ENCODE data around the gene CCDC34.

The CCDC34 gene

DNA sequence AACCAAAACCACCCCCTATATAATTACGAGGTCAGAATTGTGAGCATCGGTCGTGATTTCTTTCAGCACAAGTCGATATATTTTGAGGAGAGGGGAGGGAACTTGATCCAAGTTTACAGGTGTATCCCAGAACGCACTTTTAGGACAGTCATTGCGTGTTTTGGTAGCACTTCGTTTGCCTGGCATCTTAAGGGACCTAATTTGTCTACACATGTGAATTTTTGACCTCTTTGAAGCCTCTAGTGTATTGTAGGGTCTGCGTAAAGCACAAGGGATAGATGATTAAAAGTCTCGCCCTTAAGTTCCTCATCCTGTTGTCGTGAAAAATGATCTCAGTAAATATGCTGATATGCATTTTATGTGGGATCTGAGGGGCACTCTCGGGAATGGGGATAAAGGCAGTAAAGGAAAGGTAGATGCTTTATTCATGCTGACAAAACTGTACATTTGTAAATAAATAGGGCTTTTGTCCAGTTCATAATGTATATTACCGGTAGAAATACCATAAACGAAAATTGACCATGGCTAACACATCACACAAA, 632 bp upstream of the CCDC34 start:
- Histone ChIP-seq H3K4me1 (peaks cover 24% of the 10 kb centered on the region), H3K9me3 (no peaks in the 10 kb centered on the region), H3K36me3 (replicated peaks) (peaks cover 15% of the 10 kb centered on the region), H3K4me3 (peak overlapping the region; percentile 62), H3K27me3 (ENCODE audit: low read depth) (no peaks in the 10 kb centered on the region)
- in situ Hi-C loops (cut with MboI; ENCODE audit: low sequenced_read_pairs), result loop anchor here (25.0 kb wide), 1 partner anchor 99 kb away; the partner anchor contains the start of gene LGR4
- no peak for DNase-seq (ENCODE audit: low spot score in 2 of 2)

DNA sequence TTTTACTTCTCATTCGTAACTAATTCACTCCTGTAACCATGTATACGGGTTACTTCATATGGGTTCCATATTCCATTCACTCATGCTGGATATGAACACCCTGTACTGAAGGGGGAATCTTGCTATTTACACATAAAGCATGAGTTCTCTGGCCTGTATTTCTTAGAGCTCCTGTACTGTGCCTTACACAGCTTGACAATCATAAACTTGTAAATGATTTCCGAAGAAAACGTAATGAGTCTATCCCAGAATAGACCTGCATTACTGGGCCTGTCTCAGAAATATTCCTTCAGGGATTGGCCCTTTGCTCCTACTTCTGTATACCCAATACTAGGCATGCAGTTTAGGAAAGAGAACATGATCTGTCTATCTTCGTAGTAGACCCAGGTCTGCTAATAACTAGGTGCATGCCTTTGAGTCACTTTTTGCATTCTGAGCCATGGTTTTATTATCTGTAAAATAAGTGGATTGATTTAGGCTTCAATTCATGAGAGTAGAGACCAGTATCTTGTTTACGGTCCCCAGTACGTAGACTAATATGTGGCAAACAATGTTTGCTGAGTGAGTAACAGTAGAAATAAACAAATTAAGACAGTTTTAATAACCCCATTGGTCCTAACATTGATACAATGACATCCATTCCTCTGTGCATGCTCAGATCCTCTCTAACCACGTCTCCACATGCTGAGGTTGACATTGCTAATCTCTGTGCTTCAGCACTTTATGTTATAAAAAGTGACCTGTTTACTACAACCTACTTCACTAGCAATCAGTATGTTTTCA, 1.2 kb downstream of the CCDC34 start:
- H3K4me1 ChIP-seq, result peaks cover 36% of the 10 kb centered on the region
- H3K27me3 ChIP-seq (ENCODE audit: low read depth), result no peaks in the 10 kb centered on the region
- in situ Hi-C loops (cut with MboI; ENCODE audit: low sequenced_read_pairs), result loop anchor here (25.0 kb wide), 1 partner anchor 100 kb away; the partner anchor contains the start of gene LGR4
- H3K9me3 ChIP-seq, result no peaks in the 10 kb centered on the region
- H3K36me3 ChIP-seq (replicated peaks), result peaks cover 2% of the 10 kb centered on the region; the same call in 1 of the 2 replicates
- DNase-seq (ENCODE audit: low spot score in 2 of 2), result no peak
- peak overlapping the region; percentile 62 for H3K4me3 ChIP-seq

DNA sequence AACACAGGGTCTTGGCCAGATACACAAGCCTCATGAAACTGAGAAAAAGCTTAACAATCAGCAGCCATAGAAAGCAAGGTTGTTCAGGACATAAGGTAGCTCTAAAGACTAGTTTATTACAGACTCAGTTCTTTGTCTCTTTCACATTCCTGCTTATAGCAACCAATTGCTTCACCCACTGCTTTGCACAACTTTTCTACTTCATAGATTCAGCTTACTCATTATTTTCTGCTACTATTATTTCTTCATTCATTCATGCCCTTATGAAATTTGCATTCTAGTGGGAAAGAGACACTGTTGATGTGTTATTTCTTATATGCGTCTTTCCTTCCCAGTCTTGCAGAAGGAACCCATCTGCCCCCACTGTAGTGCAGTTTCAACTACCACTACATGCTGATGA, 4.7 kb downstream of the CCDC34 start:
- Histone ChIP-seq H3K4me3 (no peak overlapping the region), H3K9me3 (no peaks in the 10 kb centered on the region), H3K4me1 (peaks cover 30% of the 10 kb centered on the region), H3K27me3 (ENCODE audit: low read depth) (no peaks in the 10 kb centered on the region), H3K36me3 (replicated peaks) (no peaks in the 10 kb centered on the region; the same call in 1 of the 2 replicates)
- in situ Hi-C loops (cut with MboI; ENCODE audit: low sequenced_read_pairs), result loop anchor here (25.0 kb wide), 1 partner anchor 104 kb away; the partner anchor contains the start of gene LGR4
- no peak for DNase-seq (ENCODE audit: low spot score in 2 of 2)

DNA sequence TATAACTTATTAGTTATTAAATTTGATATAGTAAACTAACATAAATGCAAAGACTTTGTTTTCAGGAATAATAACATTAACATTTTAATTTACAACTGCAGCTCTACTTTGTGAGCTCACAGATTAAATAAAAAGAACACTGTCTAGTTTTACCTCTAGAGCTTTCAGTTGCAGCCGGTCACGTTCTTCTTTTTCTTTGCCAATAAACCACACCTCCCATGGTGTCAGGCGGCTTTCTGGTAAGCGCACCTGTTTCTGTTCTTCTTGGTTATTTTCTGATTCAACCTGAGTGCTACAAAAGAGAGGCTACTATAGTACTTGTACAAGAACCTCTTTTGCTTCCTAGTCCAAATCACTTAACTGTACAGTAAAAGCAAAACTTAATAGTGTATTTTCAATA, 5.8 kb downstream of the CCDC34 start:
- H3K27me3 ChIP-seq (ENCODE audit: low read depth), result no peaks in the 10 kb centered on the region
- H3K4me3 ChIP-seq, result no peak overlapping the region
- in situ Hi-C loops (cut with MboI; ENCODE audit: low sequenced_read_pairs), result loop anchor here (25.0 kb wide), 1 partner anchor 105 kb away; the partner anchor contains the start of gene LGR4
- H3K4me1 ChIP-seq, result peaks cover 30% of the 10 kb centered on the region
- no peaks in the 10 kb centered on the region for H3K9me3 ChIP-seq
- H3K36me3 ChIP-seq (replicated peaks), result no peaks in the 10 kb centered on the region; the same call in 1 of the 2 replicates
- no peak for DNase-seq (ENCODE audit: low spot score in 2 of 2)

DNA sequence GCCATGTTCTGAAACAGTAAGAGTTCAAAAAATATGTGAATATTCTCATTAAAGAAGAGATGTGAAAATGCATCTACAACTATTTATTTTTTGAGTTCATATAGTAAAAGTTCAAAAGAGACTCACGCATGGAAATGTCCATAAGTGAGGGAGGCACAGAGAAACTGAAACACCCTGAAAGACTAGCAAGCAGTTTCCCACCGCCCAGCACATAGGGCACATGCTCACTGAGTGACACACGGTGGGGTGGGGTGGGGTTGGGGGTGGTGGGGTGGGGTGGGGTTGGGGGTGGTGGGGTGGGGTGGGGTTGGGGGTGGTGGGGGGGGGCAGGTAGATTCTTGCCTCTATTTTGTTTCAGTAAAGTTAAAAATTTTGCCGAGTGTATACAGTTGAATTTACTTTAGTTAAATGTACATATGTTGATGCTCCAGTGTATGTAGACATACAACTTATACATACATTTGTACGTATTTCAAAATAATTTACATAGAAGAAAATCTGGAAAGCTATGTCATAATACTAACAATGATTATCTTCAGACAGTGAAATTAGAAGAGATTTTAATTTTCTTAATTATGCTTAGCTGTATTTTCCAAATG, 6.3 kb downstream of the CCDC34 start:
- in situ Hi-C loops (cut with MboI; ENCODE audit: low sequenced_read_pairs), result loop anchor here (25.0 kb wide), 1 partner anchor 106 kb away; the partner anchor contains the start of gene LGR4
- no peak overlapping the region for H3K4me3 ChIP-seq
- DNase-seq (ENCODE audit: low spot score in 2 of 2), result no peak
- H3K4me1 ChIP-seq, result peaks cover 27% of the 10 kb centered on the region
- H3K27me3 ChIP-seq (ENCODE audit: low read depth), result no peaks in the 10 kb centered on the region
- H3K9me3 ChIP-seq, result no peaks in the 10 kb centered on the region
- no peaks in the 10 kb centered on the region; the same call in 1 of the 2 replicates for H3K36me3 ChIP-seq (replicated peaks)

DNA sequence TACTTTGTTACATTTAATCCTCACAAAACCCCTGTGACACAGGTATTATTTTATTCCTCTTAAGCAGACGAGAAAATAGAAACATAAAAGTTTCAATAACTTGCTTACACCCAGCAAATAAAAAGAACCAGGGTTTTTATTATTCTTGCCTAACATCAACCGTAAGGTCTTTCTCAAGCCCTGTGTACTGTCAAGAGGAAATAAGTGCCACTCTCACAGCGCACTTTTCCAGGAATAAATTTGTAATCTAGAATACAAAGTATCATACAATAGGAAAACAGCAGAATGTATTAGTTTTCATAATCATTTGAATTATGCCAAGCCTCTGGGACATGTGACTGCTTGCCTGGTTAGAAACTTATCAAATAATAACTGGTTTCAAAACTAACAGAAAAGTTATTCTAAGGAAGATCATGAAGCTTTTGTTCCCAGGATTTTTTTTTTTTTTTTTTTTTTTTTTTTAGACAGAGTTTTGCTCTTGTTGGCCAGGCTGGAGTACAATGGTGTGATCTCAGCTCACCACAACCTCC, 7.4 kb downstream of the CCDC34 start:
- no peak for DNase-seq (ENCODE audit: low spot score in 2 of 2)
- no peaks in the 10 kb centered on the region; the same call in 1 of the 2 replicates for H3K36me3 ChIP-seq (replicated peaks)
- no peaks in the 10 kb centered on the region for H3K27me3 ChIP-seq (ENCODE audit: low read depth)
- H3K4me3 ChIP-seq, result no peak overlapping the region
- in situ Hi-C loops (cut with MboI; ENCODE audit: low sequenced_read_pairs), result loop anchor here (25.0 kb wide), 1 partner anchor 107 kb away; the partner anchor contains the start of gene LGR4
- no peaks in the 10 kb centered on the region for H3K9me3 ChIP-seq
- peaks cover 24% of the 10 kb centered on the region for H3K4me1 ChIP-seq

DNA sequence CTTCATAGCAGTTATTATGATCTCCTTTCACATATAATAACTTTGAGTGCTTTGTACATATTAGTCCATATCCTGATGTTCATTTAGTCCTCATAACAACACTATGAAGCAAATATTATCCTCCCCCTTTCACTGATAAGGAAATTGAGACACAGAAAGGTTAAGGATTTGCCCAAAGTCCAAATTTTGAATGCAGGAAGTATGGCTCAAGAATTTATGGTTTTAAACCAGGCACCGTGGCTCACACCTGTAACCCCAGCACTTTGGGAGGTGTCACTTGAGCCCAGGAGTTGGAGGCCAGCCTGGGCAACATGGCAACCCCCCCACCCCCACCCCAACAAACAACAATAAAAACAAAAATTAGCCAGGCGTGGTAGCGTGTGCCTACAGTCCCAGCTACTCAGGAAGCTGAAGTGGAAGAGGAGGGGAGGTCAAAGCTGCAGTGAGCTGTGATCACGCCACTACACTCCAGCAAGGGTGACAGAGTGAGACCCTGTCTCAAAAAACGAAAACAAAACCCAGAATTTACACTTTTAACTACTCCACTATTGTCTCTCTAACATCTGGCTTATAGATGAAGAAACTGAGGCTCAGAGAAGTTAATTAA, 8.6 kb downstream of the CCDC34 start:
- DNase-seq (ENCODE audit: low spot score in 2 of 2), result no peak
- Histone ChIP-seq H3K4me3 (no peak overlapping the region), H3K36me3 (replicated peaks) (peaks cover 4% of the 10 kb centered on the region; the same call in 1 of the 2 replicates), H3K9me3 (no peaks in the 10 kb centered on the region), H3K4me1 (peaks cover 17% of the 10 kb centered on the region), H3K27me3 (ENCODE audit: low read depth) (no peaks in the 10 kb centered on the region)
- in situ Hi-C loops (cut with MboI; ENCODE audit: low sequenced_read_pairs), result loop anchor here (25.0 kb wide), 1 partner anchor 108 kb away; the partner anchor contains the start of gene LGR4

DNA sequence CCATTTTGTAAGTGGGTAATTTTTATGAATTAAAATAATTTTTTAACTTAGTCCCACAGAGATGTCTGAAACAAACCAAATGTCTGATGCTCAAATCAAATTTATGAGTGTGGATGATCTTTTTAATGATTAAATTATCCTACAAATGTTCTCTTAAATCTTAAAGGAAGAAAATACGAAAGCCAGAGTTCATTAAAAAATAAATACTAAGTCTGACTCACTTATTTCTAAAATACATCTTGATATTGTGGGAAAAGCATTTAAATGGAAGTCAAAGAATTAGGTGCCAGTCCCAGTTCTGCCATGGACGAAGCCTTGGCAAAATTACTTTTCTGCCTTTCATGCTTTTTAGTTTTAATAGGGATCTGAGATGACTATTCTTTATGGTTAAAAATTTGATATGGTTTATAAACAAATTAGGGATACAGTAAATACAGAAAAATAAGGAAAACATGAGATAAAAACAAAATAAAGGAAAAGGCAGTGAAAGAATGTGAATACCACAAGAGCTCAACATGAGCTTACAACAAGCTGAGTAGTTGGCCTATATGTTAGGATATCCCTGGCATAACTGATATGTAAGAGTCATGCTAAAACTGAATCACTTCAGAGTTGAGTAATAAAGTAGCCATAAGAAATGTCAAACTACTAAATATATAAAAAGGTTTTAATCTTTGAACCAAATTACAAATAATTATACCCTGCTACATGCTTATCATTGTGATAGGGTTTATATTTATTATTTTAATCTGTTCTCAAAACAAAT, 9.2 kb downstream of the CCDC34 start:
- H3K4me1 ChIP-seq, result peaks cover 21% of the 10 kb centered on the region
- in situ Hi-C loops (cut with MboI; ENCODE audit: low sequenced_read_pairs), result loop anchor here (25.0 kb wide), 1 partner anchor 109 kb away; the partner anchor contains the start of gene LGR4
- DNase-seq (ENCODE audit: low spot score in 2 of 2), result no peak
- H3K9me3 ChIP-seq, result no peaks in the 10 kb centered on the region
- no peaks in the 10 kb centered on the region for H3K27me3 ChIP-seq (ENCODE audit: low read depth)
- no peak overlapping the region for H3K4me3 ChIP-seq
- peaks cover 4% of the 10 kb centered on the region; the same call in 1 of the 2 replicates for H3K36me3 ChIP-seq (replicated peaks)

DNA sequence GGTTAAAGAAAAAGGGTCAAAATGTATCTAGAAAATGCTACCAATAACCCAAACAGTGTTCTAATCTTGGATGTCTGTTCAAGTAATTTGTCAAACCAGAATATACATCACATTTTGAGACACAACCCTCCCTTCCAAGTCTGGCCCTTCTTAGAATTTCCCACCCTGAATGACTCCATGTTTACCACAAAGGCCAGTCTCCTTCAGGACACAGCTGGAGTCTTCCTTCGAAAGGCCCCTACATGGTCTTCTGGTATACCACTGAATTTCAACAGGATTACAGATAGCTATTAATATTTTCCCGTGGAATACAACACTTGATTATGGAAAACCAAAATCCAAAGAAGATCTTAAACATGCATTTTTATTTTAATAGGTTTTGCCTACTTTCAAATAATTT, 10.2 kb downstream of the CCDC34 start:
- no peak for DNase-seq (ENCODE audit: low spot score in 2 of 2)
- Histone ChIP-seq H3K27me3 (ENCODE audit: low read depth) (no peaks in the 10 kb centered on the region), H3K4me1 (peaks cover 19% of the 10 kb centered on the region), H3K9me3 (no peaks in the 10 kb centered on the region), H3K4me3 (no peak overlapping the region), H3K36me3 (replicated peaks) (peaks cover 4% of the 10 kb centered on the region; the same call in 1 of the 2 replicates)
- in situ Hi-C loops (cut with MboI; ENCODE audit: low sequenced_read_pairs), result loop anchor here (25.0 kb wide), 1 partner anchor 110 kb away; the partner anchor contains the start of gene LGR4

DNA sequence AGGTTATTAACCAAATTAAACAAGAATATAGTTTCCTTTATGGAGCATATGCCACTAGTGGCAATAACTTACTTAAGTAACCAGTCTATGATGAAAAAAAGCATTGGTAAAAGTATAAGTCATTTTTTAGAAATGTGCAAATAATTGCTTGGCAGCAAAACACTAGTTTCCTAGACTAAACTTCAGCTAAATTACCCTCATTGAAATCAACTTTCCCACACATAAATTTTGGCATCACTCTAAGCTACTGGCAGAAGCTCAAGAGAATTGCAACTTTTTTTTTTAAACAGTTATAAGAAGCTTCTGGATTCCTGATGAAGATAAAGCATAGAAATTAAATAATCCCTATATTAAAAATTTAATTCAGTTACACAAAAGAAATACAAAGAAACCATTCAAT, 12.5 kb downstream of the CCDC34 start:
- H3K9me3 ChIP-seq, result no peaks in the 10 kb centered on the region
- H3K4me1 ChIP-seq, result peaks cover 25% of the 10 kb centered on the region
- no peak for DNase-seq (ENCODE audit: low spot score in 2 of 2)
- in situ Hi-C loops (cut with MboI; ENCODE audit: low sequenced_read_pairs), result loop anchor here (25.0 kb wide), 1 partner anchor 112 kb away; the partner anchor contains the start of gene LGR4
- no peaks in the 10 kb centered on the region for H3K27me3 ChIP-seq (ENCODE audit: low read depth)
- peaks cover 4% of the 10 kb centered on the region; the same call in 1 of the 2 replicates for H3K36me3 ChIP-seq (replicated peaks)
- no peak overlapping the region for H3K4me3 ChIP-seq

DNA sequence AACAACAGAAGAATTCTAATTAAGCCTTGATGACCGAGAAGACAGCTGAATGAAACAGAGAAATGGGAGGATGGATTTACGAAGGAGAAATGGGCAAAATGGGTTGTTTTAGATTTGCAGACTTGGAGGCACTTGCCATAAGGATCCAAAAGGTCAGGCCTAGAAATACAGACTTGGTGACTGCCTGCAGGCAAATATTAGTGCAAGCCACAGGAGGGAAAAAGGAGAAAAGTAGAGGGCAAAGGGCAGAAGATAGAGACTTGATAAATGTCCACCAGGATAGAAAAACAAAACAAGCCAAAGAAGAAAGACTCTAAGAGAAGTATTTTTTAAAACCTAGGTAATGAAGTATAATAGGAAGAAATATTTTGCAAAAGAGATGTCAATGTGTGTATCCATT, 13.1 kb downstream of the CCDC34 start:
- no peaks in the 10 kb centered on the region for H3K27me3 ChIP-seq (ENCODE audit: low read depth)
- H3K4me3 ChIP-seq, result no peak overlapping the region
- peaks cover 4% of the 10 kb centered on the region; the same call in 1 of the 2 replicates for H3K36me3 ChIP-seq (replicated peaks)
- peaks cover 23% of the 10 kb centered on the region for H3K4me1 ChIP-seq
- no peaks in the 10 kb centered on the region for H3K9me3 ChIP-seq
- DNase-seq (ENCODE audit: low spot score in 2 of 2), result no peak
- in situ Hi-C loops (cut with MboI; ENCODE audit: low sequenced_read_pairs), result loop anchor here (25.0 kb wide), 1 partner anchor 112 kb away; the partner anchor contains the start of gene LGR4

DNA sequence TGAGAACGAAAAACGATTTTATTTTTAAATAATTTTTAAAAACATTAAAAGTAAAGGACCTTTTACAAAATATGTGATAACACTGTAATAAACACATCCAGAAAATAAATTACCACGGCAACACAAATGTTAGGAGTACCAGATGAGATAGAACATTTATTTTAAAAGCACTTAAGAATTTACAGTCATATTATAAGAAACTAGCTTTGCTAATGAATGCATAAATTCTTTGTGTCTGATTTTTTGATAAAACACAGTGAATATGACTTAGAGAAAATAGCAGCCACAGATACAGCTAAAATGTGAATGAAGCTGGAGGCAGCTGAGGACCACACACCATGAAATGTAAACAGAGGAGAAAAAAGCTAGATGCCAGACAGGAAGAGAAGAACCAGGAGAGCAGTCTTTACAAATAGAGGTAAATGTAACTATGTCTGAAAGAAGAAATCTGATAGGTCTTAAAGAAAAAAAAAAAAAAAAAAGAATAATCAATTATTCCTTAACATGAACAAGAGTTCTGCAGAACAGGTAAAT, 14.6 kb downstream of the CCDC34 start:
- in situ Hi-C loops (cut with MboI; ENCODE audit: low sequenced_read_pairs), result no loop called here
- Histone ChIP-seq H3K4me1 (peaks cover 23% of the 10 kb centered on the region), H3K9me3 (no peaks in the 10 kb centered on the region), H3K27me3 (ENCODE audit: low read depth) (no peaks in the 10 kb centered on the region), H3K4me3 (no peak overlapping the region), H3K36me3 (replicated peaks) (peaks cover 4% of the 10 kb centered on the region; the same call in 1 of the 2 replicates)
- peak in 1 of 2 experiments; percentile 48 for DNase-seq (ENCODE audit: low spot score in 2 of 2)

Data from HAP-1 (cell line).